ENCODE measurements around the gene PLCE1.

The PLCE1 gene

GRCh38 chr10:94000638-94001415 is 7.1 kb downstream of the PLCE1 start:
- Histone ChIP-seq H3K27ac (no peak overlapping the region), H3K4me2 (no peak overlapping the region), H4K20me1 (no peaks in the 10 kb centered on the region), H3K4me1 (no peaks in the 10 kb centered on the region), H3K9me3 (replicated peaks in 1 of 11) (no peaks in the 10 kb centered on the region), H3K36me3 (no peaks in the 10 kb centered on the region), H3K27me3 (no peaks in the 10 kb centered on the region), H3K9ac (no peak overlapping the region), H3K4me3 (no peak overlapping the region)
- no peak for TF ChIP-seq Cebpa-rat (IDR thresholded peaks at IDR 0.05)

- Histone ChIP-seq H3K36me3 (no peaks in the 10 kb centered on the region), H4K20me1 (no peaks in the 10 kb centered on the region), H3K4me2 (no peak overlapping the region), H3K9ac (no peak overlapping the region), H3K27me3 (no peaks in the 10 kb centered on the region), H3K4me1 (no peaks in the 10 kb centered on the region), H3K27ac (no peak overlapping the region), H3K9me3 (replicated peaks in 1 of 11) (no peaks in the 10 kb centered on the region), H3K4me3 (no peak overlapping the region)
- no peak for TF ChIP-seq Cebpa-rat (IDR thresholded peaks at IDR 0.05)
Observed at GRCh38 chr10:94001416-94001810, 7.7 kb downstream of the PLCE1 start.

GRCh38 chr10:94002156-94002555 is 8.4 kb downstream of the PLCE1 start:
- Histone ChIP-seq H3K36me3 (no peaks in the 10 kb centered on the region), H4K20me1 (no peaks in the 10 kb centered on the region), H3K4me3 (no peak overlapping the region), H3K27me3 (no peaks in the 10 kb centered on the region), H3K4me2 (no peak overlapping the region), H3K9me3 (replicated peaks in 1 of 11) (no peaks in the 10 kb centered on the region), H3K9ac (no peak overlapping the region), H3K4me1 (no peaks in the 10 kb centered on the region), H3K27ac (no peak overlapping the region)
- no peak for TF ChIP-seq Cebpa-rat (IDR thresholded peaks at IDR 0.05)

- H4K20me1 ChIP-seq = no peaks in the 10 kb centered on the region
- no peaks in the 10 kb centered on the region for H3K9me3 ChIP-seq (replicated peaks in 1 of 11)
- H3K4me1 ChIP-seq = no peaks in the 10 kb centered on the region
- H3K4me2 ChIP-seq = no peak overlapping the region
- H3K27me3 ChIP-seq = no peaks in the 10 kb centered on the region
- H3K36me3 ChIP-seq = no peaks in the 10 kb centered on the region
- H3K27ac ChIP-seq = no peak overlapping the region
- H3K4me3 ChIP-seq = no peak overlapping the region
- no peak for TF ChIP-seq Cebpa-rat (IDR thresholded peaks at IDR 0.05)
- no peak overlapping the region for H3K9ac ChIP-seq
Observed at GRCh38 chr10:94003488-94003887, 9.8 kb downstream of the PLCE1 start.

- Histone ChIP-seq H3K4me2 (no peak overlapping the region), H3K9ac (no peak overlapping the region), H3K27ac (no peak overlapping the region), H3K36me3 (no peaks in the 10 kb centered on the region), H3K9me3 (replicated peaks in 1 of 11) (peaks cover 0 to 9% (median 5%) of the 10 kb centered on the region in 11 experiments; a peak in 12 of 22 replicates), H3K4me1 (no peaks in the 10 kb centered on the region), H3K4me3 (no peak overlapping the region), H4K20me1 (no peaks in the 10 kb centered on the region), H3K27me3 (no peaks in the 10 kb centered on the region)
- TF ChIP-seq Cebpa-rat (IDR thresholded peaks at IDR 0.05) = no peak
Observed at GRCh38 chr10:94005050-94005449, 11.3 kb downstream of the PLCE1 start.

GRCh38 chr10:94006591-94007550 is 13.1 kb downstream of the PLCE1 start:
- no peaks in the 10 kb centered on the region for H3K27me3 ChIP-seq
- no peak overlapping the region for H3K27ac ChIP-seq
- H4K20me1 ChIP-seq = no peaks in the 10 kb centered on the region
- no peak overlapping the region for H3K9ac ChIP-seq
- H3K9me3 ChIP-seq (replicated peaks in 1 of 11) = peaks cover 0 to 11% (median 8%) of the 10 kb centered on the region in 11 experiments; a peak in 12 of 22 replicates
- no peaks in the 10 kb centered on the region for H3K36me3 ChIP-seq
- no peak for TF ChIP-seq Cebpa-rat (IDR thresholded peaks at IDR 0.05)
- no peak overlapping the region for H3K4me3 ChIP-seq
- no peaks in the 10 kb centered on the region for H3K4me1 ChIP-seq
- H3K4me2 ChIP-seq = no peak overlapping the region

- Histone ChIP-seq H3K4me3 (no peak overlapping the region), H3K27me3 (no peaks in the 10 kb centered on the region), H3K4me2 (no peak overlapping the region), H3K36me3 (no peaks in the 10 kb centered on the region), H4K20me1 (no peaks in the 10 kb centered on the region), H3K9me3 (replicated peaks in 1 of 11) (peaks cover 0 to 11% (median 8%) of the 10 kb centered on the region in 11 experiments; a peak in 12 of 22 replicates), H3K27ac (no peak overlapping the region), H3K4me1 (no peaks in the 10 kb centered on the region), H3K9ac (no peak overlapping the region)
- no peak for TF ChIP-seq Cebpa-rat (IDR thresholded peaks at IDR 0.05)
Observed at GRCh38 chr10:94008526-94008925, 14.8 kb downstream of the PLCE1 start.

GRCh38 chr10:94010116-94010515 is 16.4 kb downstream of the PLCE1 start:
- Histone ChIP-seq H3K27ac (no peak overlapping the region), H3K9me3 (replicated peaks in 1 of 11) (peaks cover 0 to 11% (median 8%) of the 10 kb centered on the region in 11 experiments; a peak in 12 of 22 replicates), H3K36me3 (no peaks in the 10 kb centered on the region), H3K4me1 (no peaks in the 10 kb centered on the region), H3K27me3 (no peaks in the 10 kb centered on the region), H4K20me1 (no peaks in the 10 kb centered on the region), H3K4me3 (no peak overlapping the region), H3K4me2 (no peak overlapping the region), H3K9ac (no peak overlapping the region)
- TF ChIP-seq Cebpa-rat (IDR thresholded peaks at IDR 0.05) = no peak

GRCh38 chr10:94010886-94011285 is 17.2 kb downstream of the PLCE1 start:
- Histone ChIP-seq H4K20me1 (no peaks in the 10 kb centered on the region), H3K9me3 (replicated peaks in 1 of 11) (peaks cover 0 to 11% (median 8%) of the 10 kb centered on the region in 11 experiments; a peak in 12 of 22 replicates), H3K4me1 (no peaks in the 10 kb centered on the region), H3K9ac (no peak overlapping the region), H3K36me3 (no peaks in the 10 kb centered on the region), H3K4me2 (no peak overlapping the region), H3K27ac (no peak overlapping the region), H3K27me3 (no peaks in the 10 kb centered on the region), H3K4me3 (no peak overlapping the region)
- TF ChIP-seq Cebpa-rat (IDR thresholded peaks at IDR 0.05) = no peak

All from BLaER1 treated with 17β-estradiol and CSF1 and Interleukin-3, amounts not matched to agents 10 nM and 100 nM (cell line).